GM12878 (cell line): ENCODE data around the gene KIFC3. TPM values are rescaled to one million over a fixed set of nuclear protein-coding genes. Genes with fewer than 3 reads are reported as not detected.

Experiments used
- ATAC-seq: fragments of 200-7000 bp; cut with Tn5 transposase; 3 replicates; pipeline ENCODE4 v1.9.1; 2020; ENCODE audit warnings: mild to moderate bottlenecking, moderate library complexity
- BruUV-seq: library from RNA; stranded (reverse); fragments of 400-500 nt; replicated peaks from 2 replicates; lab custom pipeline; 2021; lab: Mats Ljungman, UMichigan
- CTCF ChIA-PET: fragments of 300-600 bp; sonication (Branson Sonifier 250); formaldehyde crosslinking; extraction: SDS; loops from one replicate; lab custom pipeline; 2021; ENCODE audit warnings: inconsistent platforms; lab: Yijun Ruan, JAX
- POLR2A ChIA-PET: fragments of 350-600 bp; formaldehyde crosslinking; extraction: SDS; loops from one replicate; lab custom pipeline; 2021; ENCODE audit warnings: inconsistent platforms; lab: Charles Lee
- RAD21 ChIA-PET: fragments of 300-600 bp; sonication (Branson Sonifier 250); formaldehyde crosslinking; loops from one replicate; lab custom pipeline; 2023; ENCODE audit warnings: antibody characterized with exemption; ENCODE audit not compliant: unreplicated experiment; lab: Charles Lee
- SMC1A ChIA-PET: fragments of 300-600 bp; sonication (Branson Sonifier 250); formaldehyde crosslinking; loops from one replicate; lab custom pipeline; 2023; ENCODE audit not compliant: unreplicated experiment, uncharacterized antibody; lab: Charles Lee
- DNase-seq: peaks from one replicate; pipeline ENCODE4 v3.0.0-alpha.2; 2011; ENCODE audit warnings: low read depth, low spot score
- FAIRE-seq: peaks from 3 replicates; lab custom pipeline; 2011; peaks lifted over from hg19 to GRCh38; lab: Jason Lieb, UNC
- H2AFZ ChIP-seq: 2 replicates; pipeline ENCODE4 v1.6.0; 2011; ENCODE audit warnings: low read depth, low read length, control low read depth; ENCODE audit not compliant: control insufficient read depth
- H3K27ac ChIP-seq: 2 replicates; pipeline ENCODE4 v1.5.1; 2011; ENCODE audit warnings: control low read depth; ENCODE audit not compliant: control insufficient read depth, insufficient read depth
- H3K27me3 ChIP-seq, 2 experiments: replicated peaks in 1 of 2; 2 replicates each; pipeline versions ENCODE4 v1.6.0 to v1.6.1; 2011; ENCODE audit warnings: low read length in 1 of 2; ENCODE audit not compliant: control insufficient read depth in 2 of 2, insufficient read depth in 2 of 2
- H3K36me3 ChIP-seq, 2 experiments: 2 replicates each; pipeline ENCODE4 v1.5.1; 2011; ENCODE audit warnings: low read length in 1 of 2; ENCODE audit not compliant: control insufficient read depth in 2 of 2, insufficient read depth in 2 of 2
- H3K4me1 ChIP-seq: 2 replicates; pipeline ENCODE4 v1.6.1; 2011; ENCODE audit warnings: mild to moderate bottlenecking, low read length, moderate library complexity, mixed read lengths; ENCODE audit not compliant: control insufficient read depth, insufficient read depth
- H3K4me2 ChIP-seq: 2 replicates; pipeline ENCODE4 v1.6.0; 2011; ENCODE audit warnings: control low read depth; ENCODE audit not compliant: control insufficient read depth, insufficient read depth
- H3K4me3 ChIP-seq: fragments of 200-600 bp; sonication (generic); 2 replicates; pipeline ENCODE4 v1.5.1; 2016
- H3K79me2 ChIP-seq: 2 replicates; pipeline ENCODE4 v1.6.0; 2011; ENCODE audit warnings: low read length; ENCODE audit not compliant: control insufficient read depth, insufficient read depth
- H3K9ac ChIP-seq: 2 replicates; pipeline ENCODE4 v1.8.0; 2011; ENCODE audit warnings: low read length, control low read depth, mixed read lengths; ENCODE audit not compliant: control insufficient read depth, insufficient read depth
- H3K9me3 ChIP-seq: replicated peaks from 3 replicates; pipeline ENCODE4 v1.5.1; 2011; ENCODE audit warnings: mild to moderate bottlenecking, low read length; ENCODE audit not compliant: control insufficient read depth, insufficient read depth
- H4K20me1 ChIP-seq: 2 replicates; pipeline ENCODE4 v1.6.0; 2011; ENCODE audit not compliant: control insufficient read depth, insufficient read depth
- ATF7 ChIP-seq: fragments of 450-650 bp; IDR thresholded peaks from 2 replicates; pipeline ENCODE4 v1.6.1; 2016; ENCODE audit warnings: low read depth, mild to moderate bottlenecking
- BCL11A ChIP-seq: IDR thresholded peaks from 2 replicates; pipeline ENCODE4 v1.6.1; 2011; ENCODE audit warnings: low read depth, low read length
- BRCA1 ChIP-seq: IDR thresholded peaks from 2 replicates; pipeline ENCODE4 v1.6.1; 2011; ENCODE audit warnings: low read depth, low read length, improper control_type of control experiment
- CBFB ChIP-seq: IDR thresholded peaks from 2 replicates; pipeline ENCODE4 v1.6.1; 2016; ENCODE audit warnings: antibody characterized with exemption, low read depth
- CUX1 ChIP-seq: IDR thresholded peaks from 2 replicates; pipeline ENCODE4 v1.6.1; 2012; ENCODE audit warnings: improper control_type of control experiment, low read depth, low read length; ENCODE audit not compliant: insufficient replicate concordance
- EP300 ChIP-seq, 2 experiments: fragments of 150-350 bp in 1 of 2; IDR thresholded peaks; 2 replicates each; pipeline ENCODE4 v1.6.1; 2011 to 2012; ENCODE audit warnings: low read depth in 2 of 2, low read length in 2 of 2, borderline replicate concordance in 1 of 2, improper control_type of control experiment in 1 of 2, inconsistent platforms in 1 of 2; ENCODE audit not compliant: control insufficient read depth in 1 of 2
- FOS ChIP-seq: IDR thresholded peaks from 3 replicates; pipeline ENCODE4 v1.6.1; 2011; ENCODE audit warnings: borderline replicate concordance; ENCODE audit not compliant: insufficient read length; ENCODE audit errors: extremely low read depth
- MYB ChIP-seq: fragments of 150-350 bp; IDR thresholded peaks from 2 replicates; pipeline ENCODE4 v1.6.1; 2014; ENCODE audit warnings: mild to moderate bottlenecking, low read depth, low read length, borderline replicate concordance
- NFYB ChIP-seq: IDR thresholded peaks from 2 replicates; pipeline ENCODE4 v1.6.1; 2011; ENCODE audit warnings: low read depth, mild to moderate bottlenecking, low read length, improper control_type of control experiment, moderate library complexity; ENCODE audit not compliant: insufficient read depth
- RAD21 ChIP-seq: IDR thresholded peaks from 2 replicates; pipeline ENCODE4 v1.6.1; 2011; ENCODE audit warnings: mild to moderate bottlenecking, low read depth, low read length, moderate library complexity; ENCODE audit not compliant: insufficient read depth
- RBBP5 ChIP-seq: fragments of 200-600 bp; sonication (generic); conservative IDR thresholded peaks from 2 replicates; pipeline ENCODE4 v1.6.1; 2016
- SPI1 ChIP-seq: IDR thresholded peaks from 2 replicates; pipeline ENCODE4 v1.6.1; 2011; ENCODE audit warnings: low read depth, mild to moderate bottlenecking, low read length, moderate library complexity, borderline replicate concordance; ENCODE audit not compliant: insufficient read depth
- SUZ12 ChIP-seq: fragments of 200-600 bp; sonication (generic); IDR thresholded peaks from one replicate; pipeline ENCODE4 v1.6.1; 2018; ENCODE audit warnings: antibody characterized with exemption, mild to moderate bottlenecking; ENCODE audit not compliant: unreplicated experiment
- TBL1XR1 ChIP-seq: IDR thresholded peaks from 2 replicates; pipeline ENCODE4 v1.6.1; 2012; ENCODE audit warnings: low read depth, low read length, improper control_type of control experiment
- TCF3 ChIP-seq: IDR thresholded peaks from 2 replicates; pipeline ENCODE4 v1.6.1; 2012; ENCODE audit warnings: low read depth, mild to moderate bottlenecking, low read length, borderline replicate concordance; ENCODE audit not compliant: insufficient read depth
- USF1 ChIP-seq: IDR thresholded peaks from 2 replicates; pipeline ENCODE4 v1.6.1; 2011; ENCODE audit warnings: borderline replicate concordance, low read depth, mild to moderate bottlenecking, moderate library complexity, mixed read lengths, low read length; ENCODE audit not compliant: insufficient read depth; ENCODE audit errors: extremely low read length
- ZNF207 ChIP-seq: fragments of 450-650 bp; IDR thresholded peaks from 2 replicates; pipeline ENCODE4 v1.6.1; 2014; ENCODE audit warnings: antibody characterized with exemption, mild to moderate bottlenecking, borderline replicate concordance
- WGBS: methylation state at CpG from one replicate; pipeline ENCODE4 v1.1.6; 2016; ENCODE audit warnings: low lambda C conversion rate; ENCODE audit not compliant: insufficient replicate concordance, insufficient coverage; ENCODE audit errors: missing lambda C conversion rate; 5-methylcytosine and 5-hydroxymethylcytosine counted together
- in situ Hi-C: fragments of 300-500 bp; cut with MboI; formaldehyde crosslinking; loops from 9 replicates; pipeline ENCODE4 v1.14.3; 2018; ENCODE audit warnings: mixed read lengths
- intact Hi-C: fragments of 100-400 bp; cut with micrococcal nuclease; formaldehyde crosslinking; loops from one replicate; pipeline ENCODE4 v1.14.2; 2022; ENCODE audit not compliant: unreplicated experiment
- polyA plus RNA-seq, 11 experiments: library from polyadenylated mRNA; depleted of rRNA in 4 of 11; unstranded in 6 of 11; stranded (reverse) in 5 of 11; fragments of >200 nt; fragmentation: Nextera tagmentation in 4 of 11; fragmentation: Illumina TruSeq in 1 of 11; extraction: Ambion mirVana in 4 of 11; extraction: Trizol in 1 of 11; gene quantifications; 1 replicate in 1 of 11; 2 replicates in 10 of 11; pipeline versions ENCODE4 v1.2.1 to v1.2.3, GENCODE V29; 2011 to 2016; ENCODE audit warnings: inconsistent platforms in 2 of 11, missing spikeins in 2 of 11, low read depth in 1 of 11
- total RNA-seq, 4 experiments: library from RNA; depleted of rRNA in 3 of 4; stranded (reverse); fragments of >200 nt in 3 of 4; fragmentation: Illumina TruSeq in 1 of 4; extraction: Trizol in 1 of 4; gene quantifications; 2 replicates each; pipeline versions ENCODE4 v1.2.1 to v1.2.3, GENCODE V29; 2013 to 2021

KIFC3 gene
- total and polyA plus RNA-seq, 10 of the 15 experiments (the other 5 are each of a cell fraction or from before 2014, with no cell fraction given) = 0.22 to 1.3 (median 0.26) TPM; not detected in 3

GRCh38 chr16:57826706-57827625 is 24.7 kb upstream of the KIFC3 start:
- CTCF ChIA-PET = no interaction called here
- intact Hi-C loops (no loop called here), in situ Hi-C loops (no loop called here)
- H3K27me3 ChIP-seq = peaks cover 0 to 4% of the 10 kb centered on the region in 2 experiments; a peak in 2 of 4 replicates
- H4K20me1 ChIP-seq = no peaks in the 10 kb centered on the region
- no peak; the same call in 2 of the 3 replicates for ATAC-seq
- WGBS = 33% methylated on average over 22 of the region's 22 CpGs
- H3K36me3 ChIP-seq = no peaks in the 10 kb centered on the region
- no peak for TF ChIP-seq RBBP5
- TF ChIP-seq MYB = no peak
- no peak for TF ChIP-seq FOS
- TF ChIP-seq ATF7 = no peak
- no peak for TF ChIP-seq ZNF207
- TF ChIP-seq EP300 (IDR thresholded peaks at IDR 0.05; ENCODE audit: borderline replicate concordance in 1 of 2, control insufficient read depth in 1 of 2, low read depth in 2 of 2, low read length in 2 of 2) = no peak
- no peak for TF ChIP-seq RAD21
- TF ChIP-seq USF1 = no peak
- TF ChIP-seq NFYB = no peak
- no peak for TF ChIP-seq SUZ12
- TF ChIP-seq TCF3 = no peak
- TF ChIP-seq BRCA1 = no peak
- no peak for TF ChIP-seq CBFB
- TF ChIP-seq TBL1XR1 = no peak
- TF ChIP-seq SPI1 = no peak
- no peak for TF ChIP-seq BCL11A
- no peak for TF ChIP-seq CUX1
- SMC1A ChIA-PET = interaction anchor here (0.5 kb wide), 1 partner anchor 47 kb away, joined by 3 read pairs; no protein-coding TSS in a partner anchor
- POLR2A ChIA-PET = no interaction called here
- FAIRE-seq = no peak
- no TSS peak for BruUV-seq
- RAD21 ChIA-PET = no interaction called here
- no peak overlapping the region for H3K4me2 ChIP-seq
- no peaks in the 10 kb centered on the region for H3K4me1 ChIP-seq
- H2AFZ ChIP-seq = no peak overlapping the region
- H3K9me3 ChIP-seq = no peaks in the 10 kb centered on the region
- H3K79me2 ChIP-seq = no peaks in the 10 kb centered on the region
- H3K4me3 ChIP-seq = no peak overlapping the region
- no peak for DNase-seq
- H3K27ac ChIP-seq = no peak overlapping the region
- no peak overlapping the region for H3K9ac ChIP-seq
